ENCODE measurements around the gene BCAN.

The BCAN gene

GRCh38 chr1:156645666-156646065 is 3.7 kb downstream of the BCAN start:
- no peak for DNase-seq

- no peak for DNase-seq
These were observed 4.9 kb downstream of the BCAN start for GRCh38 chr1:156646738-156647211.

- no peak for DNase-seq
These were observed 5.4 kb downstream of the BCAN start for GRCh38 chr1:156647351-156647750.

- no peak for DNase-seq
These were observed 6.6 kb downstream of the BCAN start for GRCh38 chr1:156648496-156648895.

GRCh38 chr1:156648951-156649350 is 7.0 kb downstream of the BCAN start:
- peak in 1 of 2 experiments; percentile 16 for DNase-seq

GRCh38 chr1:156652131-156652991 is 10.4 kb downstream of the BCAN start:
- peak; percentile 54 to 75 for DNase-seq

- no peak for DNase-seq
These were observed 11.1 kb downstream of the BCAN start for GRCh38 chr1:156652992-156653355.

- DNase-seq: no peak
These were observed 12.8 kb downstream of the BCAN start for GRCh38 chr1:156654700-156655099.

- DNase-seq: no peak
These were observed 13.4 kb downstream of the BCAN start for GRCh38 chr1:156655151-156655903.

- DNase-seq: no peak
These were observed 14.1 kb downstream of the BCAN start for GRCh38 chr1:156655904-156656516.

- DNase-seq: peak; percentile 33 to 40
These were observed 15.2 kb downstream of the BCAN start for GRCh38 chr1:156656806-156657740.

- DNase-seq: no peak
These were observed 15.9 kb downstream of the BCAN start for GRCh38 chr1:156657741-156658319.

GRCh38 chr1:156658496-156658895 is 16.6 kb downstream of the BCAN start:
- no peak for DNase-seq

GRCh38 chr1:156658945-156659574 is 17.1 kb downstream of the BCAN start:
- no peak for DNase-seq

- DNase-seq: no peak
These were observed 17.7 kb downstream of the BCAN start for GRCh38 chr1:156659661-156659987.

GRCh38 chr1:156659988-156660751 is 18.3 kb downstream of the BCAN start:
- DNase-seq: peak; percentile 82 to 88

- DNase-seq: no peak
These were observed 18.8 kb downstream of the BCAN start for GRCh38 chr1:156660752-156661112.

- no peak for DNase-seq
These were observed 20.3 kb downstream of the BCAN start for GRCh38 chr1:156662005-156662799.

GRCh38 chr1:156662800-156663055 is 20.8 kb downstream of the BCAN start:
- DNase-seq: no peak

- DNase-seq: no peak
These were observed 21.3 kb downstream of the BCAN start for GRCh38 chr1:156663178-156663577.

Data from Kasumi-1 (cell line).